Measurements from ENCODE around the gene PDPK1.

- TF ChIP-seq POLR2A (IDR thresholded peaks at IDR 0.05) = no peak
- no peak for TF ChIP-seq CTCF (IDR thresholded peaks at IDR 0.05)
These were observed 38.4 kb upstream of the PDPK1 start for GRCh38 chr16:2499454-2499853.

Measured in gastroesophageal sphincter (tissue), 3 donors.